Midbrain (tissue), 1 donor: Measurements from ENCODE around the gene MYL6B.
"Not testable (repeated sequence)": the region's sequence is repeated elsewhere in the genome, so short reads cannot be mapped to it uniquely, and the experiment has no call there.

Source experiments
- DNase-seq: peaks from one replicate; lab custom pipeline; 2025; lab: John Stamatoyannopoulos, UW

MYL6B gene

DNA sequence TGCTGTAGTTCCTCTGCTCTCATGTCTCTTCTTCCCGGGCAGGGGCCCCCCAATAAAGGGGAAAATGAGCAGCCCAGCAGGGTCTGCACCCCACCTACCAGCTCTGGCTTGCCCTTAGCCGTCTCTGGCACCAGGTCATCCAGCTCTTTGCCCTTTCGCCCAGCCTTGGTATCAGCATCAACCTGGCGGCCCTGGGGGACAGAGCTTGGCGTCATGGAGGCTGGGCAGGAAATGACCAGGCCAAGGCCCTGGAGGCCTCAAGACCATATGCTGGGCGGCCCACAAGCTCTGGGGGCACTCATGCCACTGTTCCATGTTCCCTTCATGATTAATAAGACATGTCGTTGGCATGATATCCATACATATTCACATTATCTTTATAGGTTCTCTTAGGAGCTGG, 20.5 kb downstream of the MYL6B start:
- DNase-seq, result no peak

- no peak for DNase-seq
Measured at GRCh38 chr12:56178347-56178746, 26.0 kb downstream of the MYL6B start.

DNA sequence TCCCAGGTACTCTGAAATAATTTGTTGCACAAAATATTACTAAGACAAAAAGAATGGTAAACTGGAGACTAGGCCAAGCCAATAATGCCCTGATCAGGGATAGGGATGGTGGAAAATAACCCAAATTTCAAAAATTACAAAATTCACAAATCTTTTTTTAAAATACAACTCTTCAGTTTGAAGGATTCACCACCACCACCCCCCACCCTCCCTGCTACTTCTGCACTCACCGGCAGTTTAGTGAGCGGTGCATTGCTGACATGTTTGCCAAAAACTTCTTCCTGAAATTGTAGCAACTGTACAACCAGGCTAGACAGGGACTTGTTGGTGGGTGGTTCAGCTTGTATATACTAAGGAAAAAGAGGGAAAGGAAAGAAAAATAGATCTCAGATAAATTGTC, 34.6 kb downstream of the MYL6B start:
- DNase-seq, result no peak

- no peak for DNase-seq
Measured at GRCh38 chr12:56188131-56188777, 35.9 kb downstream of the MYL6B start.

DNA sequence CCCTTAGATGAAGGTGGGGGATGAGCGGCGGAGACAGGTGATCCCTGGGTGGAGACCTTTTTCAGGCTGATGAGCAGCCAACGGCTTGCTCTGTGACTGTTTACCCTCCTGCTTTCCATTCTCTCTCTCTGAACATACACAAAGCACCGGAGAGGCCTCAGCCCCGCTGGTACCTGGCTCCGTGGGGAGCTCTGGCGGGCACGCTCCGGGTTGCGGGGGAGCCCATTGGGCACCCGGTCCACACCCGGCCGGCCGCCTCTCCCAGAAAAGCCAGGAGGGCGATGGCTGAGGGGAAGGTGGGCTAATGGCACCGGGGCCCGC, 36.4 kb downstream of the MYL6B start:
- no peak for DNase-seq

DNA sequence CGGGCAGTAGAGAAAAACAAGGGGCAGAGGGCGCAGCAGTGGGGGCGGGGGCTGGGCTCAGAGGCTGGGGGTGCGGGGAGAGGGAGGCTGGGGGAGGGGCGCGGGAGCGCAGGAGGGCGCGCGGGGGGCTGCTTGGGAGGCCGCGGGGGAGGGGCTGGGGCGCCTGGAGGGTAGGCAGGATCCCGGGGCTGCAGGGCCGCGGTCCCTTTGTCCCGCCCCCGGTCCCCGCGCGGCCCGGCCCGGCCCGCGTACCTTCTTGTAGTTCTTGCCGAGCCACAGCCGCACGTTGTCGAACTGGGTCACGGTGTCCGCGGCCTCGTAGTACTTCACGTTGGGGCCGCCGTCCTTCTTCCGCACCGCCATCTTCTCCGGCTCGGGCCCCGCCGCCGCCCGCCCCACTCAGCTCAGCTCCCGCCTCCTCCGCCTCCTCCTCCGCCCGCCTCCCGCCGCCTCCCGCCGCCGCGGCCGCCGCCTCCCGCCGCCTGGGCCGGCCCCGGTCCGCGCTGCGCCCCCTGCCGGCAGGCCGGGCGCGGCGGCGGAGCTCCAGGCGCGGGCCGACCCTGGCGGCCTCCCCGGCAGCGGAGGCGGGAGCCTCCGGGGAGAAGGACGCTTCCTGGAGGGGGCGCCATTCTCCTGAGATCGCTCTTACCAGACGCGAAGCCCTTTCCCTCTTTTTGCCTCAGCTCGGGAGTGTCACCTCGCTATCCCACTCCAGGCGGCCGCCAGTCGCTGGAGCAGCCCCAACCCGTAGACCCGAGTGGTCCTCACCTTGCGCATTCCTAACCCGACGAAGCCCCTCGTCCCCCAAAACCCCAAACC, 36.9 kb downstream of the MYL6B start, which contains the start of gene SMARCC2:
SMARCC2 (minus strand) TSS at position 385 of the 819 bp plus-strand sequence; CDS start at position 363, 22 bp downstream.
- peak; percentile 86 for DNase-seq

DNA sequence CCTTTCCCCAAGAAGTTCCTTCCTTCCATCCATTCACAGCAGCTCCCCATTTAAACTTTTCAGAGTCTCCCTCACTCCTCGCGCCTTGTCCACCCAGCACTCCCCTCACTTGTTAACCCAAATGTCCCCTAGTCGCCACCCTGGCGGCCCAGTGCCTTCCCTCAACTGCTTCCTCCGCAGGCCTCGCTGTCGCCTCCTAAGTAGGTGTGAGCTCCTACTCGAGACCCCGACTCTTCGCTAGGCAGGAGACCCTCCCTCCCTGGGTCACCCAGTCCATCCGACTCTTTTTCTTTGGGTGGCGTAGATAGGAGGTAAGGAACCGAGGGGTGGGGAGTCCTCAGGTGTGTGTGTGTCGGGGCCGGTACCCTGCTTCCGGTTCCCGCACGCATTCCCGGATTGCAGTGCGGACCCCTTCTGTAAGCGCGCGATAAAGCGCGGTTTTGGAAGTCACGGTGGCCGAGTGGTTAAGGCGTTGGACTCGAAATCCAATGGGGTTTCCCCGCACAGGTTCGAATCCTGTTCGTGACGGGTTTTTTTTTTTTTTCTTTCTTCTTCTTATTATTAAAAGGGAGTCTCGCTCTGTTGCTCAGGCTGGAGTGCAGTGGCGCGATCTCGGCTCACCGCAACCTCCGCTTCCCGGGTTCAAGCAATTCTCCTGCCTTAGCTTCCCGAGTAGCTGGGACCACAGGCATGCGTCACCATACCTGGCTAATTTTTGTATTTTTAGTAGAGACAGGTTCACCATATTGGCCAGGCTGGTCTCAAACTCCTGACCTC, 37.7 kb downstream of the MYL6B start:
- peak; percentile 79 for DNase-seq

GRCh38 chr12:56190695-56191155, 38.3 kb downstream of the MYL6B start:
- no peak for DNase-seq

GRCh38 chr12:56192582-56192981, 40.2 kb downstream of the MYL6B start:
- no peak for DNase-seq

DNA sequence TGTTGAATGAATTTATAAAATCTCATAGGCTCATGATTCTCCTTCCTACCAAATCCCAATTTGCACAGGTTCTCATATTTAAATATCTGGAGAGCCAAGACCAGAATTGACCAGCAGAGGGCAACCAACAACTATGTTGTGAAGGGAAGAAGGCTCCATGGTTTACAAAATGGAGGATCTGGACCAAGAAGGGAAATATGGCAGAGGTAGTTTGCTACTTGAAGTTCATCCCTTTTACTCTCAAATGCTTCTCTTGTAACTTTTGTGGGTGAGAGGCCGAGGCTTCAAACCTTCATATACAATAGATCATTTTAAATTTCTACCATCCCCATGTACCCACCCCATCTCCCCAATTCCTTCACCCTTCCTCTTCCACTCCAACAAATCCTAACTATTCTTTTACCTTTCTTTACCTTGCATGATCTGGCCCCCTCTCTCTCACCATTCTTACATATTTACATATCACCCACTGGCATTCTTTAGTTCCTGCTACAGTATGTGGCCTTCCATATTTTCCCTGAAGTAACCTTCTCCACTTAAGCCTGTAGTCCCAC, 40.7 kb downstream of the MYL6B start:
- peak; percentile 82 for DNase-seq

- DNase-seq, result not testable (repeated sequence)
Measured at GRCh38 chr12:56196818-56197550, 44.6 kb downstream of the MYL6B start.

GRCh38 chr12:56197921-56198635, 45.7 kb downstream of the MYL6B start:
- DNase-seq, result no peak

GRCh38 chr12:56198836-56199235, 46.4 kb downstream of the MYL6B start:
- no peak for DNase-seq

- DNase-seq, result no peak
Measured at GRCh38 chr12:56202366-56202765, 50.0 kb downstream of the MYL6B start.

DNA sequence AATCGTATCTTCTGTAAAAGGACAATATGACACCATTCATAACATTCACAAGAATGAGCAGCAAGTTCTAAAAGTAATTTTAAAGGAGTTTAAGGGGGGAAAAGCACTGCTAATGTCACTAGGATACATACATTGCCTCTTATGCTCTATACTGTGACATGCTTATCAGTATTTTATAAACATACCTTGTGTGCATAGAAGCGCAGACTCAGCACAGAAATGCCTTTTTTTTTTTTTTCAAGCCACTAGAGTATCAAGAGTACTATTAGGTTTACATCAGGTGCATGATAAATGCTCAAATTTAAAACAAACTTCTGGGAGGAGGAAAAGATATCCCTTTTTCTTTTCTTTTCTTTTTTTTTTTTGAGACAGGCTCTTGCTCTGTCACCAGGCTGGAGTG, 50.5 kb downstream of the MYL6B start:
- no peak for DNase-seq

GRCh38 chr12:56204275-56204674, 51.9 kb downstream of the MYL6B start:
- DNase-seq, result no peak

DNA sequence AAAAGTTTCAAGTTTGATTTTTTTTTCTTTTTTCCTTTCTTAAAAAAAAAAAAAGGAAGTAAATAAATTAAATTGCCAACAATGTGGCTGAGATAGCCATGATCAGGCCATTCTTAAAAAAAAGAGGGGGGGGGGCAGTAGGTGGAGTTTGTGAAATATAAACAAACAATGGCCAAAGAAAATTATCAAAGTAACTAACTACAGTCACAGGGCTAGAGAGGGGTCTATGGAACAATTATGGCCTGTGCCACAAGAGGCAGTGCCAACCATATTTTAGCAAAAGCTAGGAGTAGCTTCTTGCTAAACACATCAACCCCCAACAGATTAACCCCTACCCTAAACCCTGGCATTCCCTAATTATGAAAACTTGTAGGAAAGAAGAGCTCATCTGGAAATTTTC, 53.1 kb downstream of the MYL6B start:
- no peak for DNase-seq

DNA sequence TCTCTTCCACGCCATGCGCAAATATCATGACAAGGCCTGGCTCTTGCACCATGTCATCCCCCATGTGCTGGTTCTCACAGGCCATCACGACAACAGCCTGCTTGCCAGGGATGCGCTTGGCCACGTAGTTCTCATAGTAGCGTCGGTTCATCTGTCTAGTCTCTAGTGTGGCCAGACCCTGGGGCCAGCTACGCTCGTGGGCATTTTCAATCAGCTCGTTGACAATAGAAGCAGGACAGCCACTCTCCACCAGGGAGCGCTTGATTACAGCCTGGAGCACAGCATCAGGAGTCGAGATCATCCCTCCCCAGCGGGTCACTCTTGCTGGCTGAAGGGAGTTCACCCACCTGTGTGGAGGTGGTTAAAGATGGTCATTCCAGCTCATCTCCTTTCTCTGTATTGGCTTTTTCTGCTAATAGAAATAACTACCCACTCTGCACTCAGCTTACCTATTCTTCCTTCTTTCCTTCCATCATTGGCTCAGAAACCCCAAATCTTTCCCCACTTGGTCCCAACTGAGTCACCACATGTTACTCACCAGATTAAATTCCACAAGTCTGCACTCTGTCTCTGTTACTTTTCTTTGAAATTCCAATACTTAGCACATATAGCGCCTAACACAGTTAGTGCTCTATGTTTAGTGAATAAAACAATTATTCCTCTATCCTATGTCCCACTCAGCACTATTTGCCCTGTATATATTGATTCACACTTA, 54.2 kb downstream of the MYL6B start:
- DNase-seq, result no peak
